ENCODE data around the gene FBXO34. TPM values are rescaled to one million over a fixed set of nuclear protein-coding genes. Genes with fewer than 3 reads are reported as not detected.

The FBXO34 gene
- total RNA-seq, 2 donors from 2014 or later, result 18.8 to 23.8 TPM

DNA sequence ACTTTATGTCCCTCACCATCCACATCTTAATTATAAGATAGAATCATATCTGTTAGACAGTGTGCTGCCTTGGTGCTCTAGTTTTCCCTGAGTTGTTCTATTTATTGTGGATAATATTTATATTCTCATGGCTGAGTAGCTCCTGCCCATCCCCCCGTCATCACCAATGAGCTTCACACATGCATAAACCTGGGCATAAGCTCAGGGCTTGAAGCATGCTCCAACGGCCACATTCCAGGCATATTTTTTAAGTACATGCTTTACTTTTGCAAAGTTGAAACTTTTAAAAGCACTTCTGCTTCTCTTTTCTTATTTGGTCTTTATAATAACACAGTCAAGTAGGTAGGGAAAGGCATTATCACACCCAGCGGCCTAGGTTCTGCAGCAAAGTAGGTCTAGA is 3.4 kb upstream of the FBXO34 start:
- no peak for ATAC-seq
- intact Hi-C loops (cut with DNase I), result no loop called here

DNA sequence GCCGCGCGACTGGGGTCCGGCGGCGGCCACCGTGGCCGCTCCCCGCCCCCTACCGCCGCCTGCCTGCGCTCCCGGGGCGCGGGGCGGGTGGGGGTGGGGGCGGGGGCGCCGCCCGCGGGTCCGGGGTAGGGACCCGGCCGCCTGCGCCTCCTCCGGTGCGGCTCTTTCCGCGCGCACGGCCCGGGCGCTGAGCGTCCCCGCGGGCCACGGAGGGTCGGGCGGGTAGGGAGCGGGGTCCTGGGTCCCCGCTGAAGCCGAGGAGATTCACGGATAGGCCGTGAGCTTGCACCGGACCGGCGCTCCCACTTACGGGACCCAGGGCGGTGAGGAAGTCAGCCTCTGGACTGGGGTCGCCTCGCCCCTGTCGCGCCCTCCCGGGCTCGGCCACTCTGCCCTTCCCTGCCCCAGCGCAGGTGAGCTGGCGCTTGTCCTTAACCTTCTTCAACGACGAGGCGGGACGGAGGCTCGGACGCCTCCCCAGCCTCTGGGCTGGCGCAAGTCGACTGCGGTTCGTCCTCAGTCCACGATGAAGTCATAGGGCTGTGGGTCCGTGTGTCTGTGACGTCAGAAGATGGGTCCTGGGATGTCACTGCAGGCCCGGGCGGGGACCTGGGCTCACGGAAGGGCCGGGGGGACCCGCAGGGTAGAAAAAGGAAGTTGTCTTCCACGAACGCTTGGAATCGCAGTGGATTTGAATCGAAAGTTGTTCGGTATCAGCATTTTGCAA is 514 bp downstream of the FBXO34 start:
- intact Hi-C loops (cut with DNase I), result loop anchor here (2.0 to 5.0 kb wide), 3 partner anchors 81 to 141 kb away; partner anchors contain the start of gene ATG14 (in 1 of the 2)
- peak; percentile 61 to 66 for ATAC-seq
- DNase-seq, result peak; percentile 77

More for the DNA sequence above, 3.4 kb upstream of the FBXO34 start:
- DNase-seq, result no peak

DNA sequence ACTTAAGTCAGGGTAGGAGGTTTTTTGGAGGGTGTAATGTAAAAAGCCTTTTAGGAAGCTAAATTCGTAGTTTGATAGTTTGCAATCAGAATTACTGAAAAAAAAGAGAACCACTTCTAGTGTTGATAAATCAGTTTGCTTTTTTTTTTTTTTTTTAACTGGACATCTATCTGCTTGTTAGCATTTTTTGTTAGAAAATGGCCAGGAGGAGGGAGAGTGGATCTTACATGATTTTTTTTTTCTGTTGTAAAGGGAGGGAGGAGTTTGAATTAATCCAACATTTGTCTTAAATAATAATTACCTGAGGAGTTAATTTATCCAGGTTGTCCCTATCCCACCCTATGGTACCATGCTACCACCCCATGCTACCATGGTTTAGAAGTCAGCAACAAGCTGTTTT is 1.2 kb downstream of the FBXO34 start:
- ATAC-seq (no peak), DNase-seq (no peak)
- intact Hi-C loops (cut with DNase I), result loop anchor here (5.0 kb wide), 2 partner anchors 80 to 140 kb away; partner anchors contain the start of gene ATG14 (in 1 of the 2)

DNA sequence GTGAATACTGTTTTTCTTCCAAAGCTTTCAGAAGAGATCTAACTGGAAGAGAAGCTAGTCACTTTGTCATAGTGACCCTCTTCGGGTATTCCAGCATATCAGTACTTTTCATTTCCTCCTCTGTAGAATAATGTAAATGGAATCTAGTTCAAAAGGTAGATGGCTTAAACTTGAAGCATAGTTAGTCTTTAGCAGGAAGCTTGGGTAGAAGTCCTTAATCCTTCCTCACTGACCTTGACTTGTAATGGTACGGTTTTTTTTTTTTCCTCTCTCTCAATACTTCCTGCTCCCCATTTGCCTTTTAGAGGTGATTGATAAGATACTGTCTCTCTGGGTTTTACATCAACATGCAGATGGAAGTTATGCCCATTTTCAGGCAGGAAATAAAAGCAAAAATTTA is 1.7 kb downstream of the FBXO34 start:
- ATAC-seq, result no peak
- no peak for DNase-seq
- intact Hi-C loops (cut with DNase I), result loop anchor here (5.0 kb wide), 2 partner anchors 79 to 139 kb away; partner anchors contain the start of gene ATG14 (in 1 of the 2)

DNA sequence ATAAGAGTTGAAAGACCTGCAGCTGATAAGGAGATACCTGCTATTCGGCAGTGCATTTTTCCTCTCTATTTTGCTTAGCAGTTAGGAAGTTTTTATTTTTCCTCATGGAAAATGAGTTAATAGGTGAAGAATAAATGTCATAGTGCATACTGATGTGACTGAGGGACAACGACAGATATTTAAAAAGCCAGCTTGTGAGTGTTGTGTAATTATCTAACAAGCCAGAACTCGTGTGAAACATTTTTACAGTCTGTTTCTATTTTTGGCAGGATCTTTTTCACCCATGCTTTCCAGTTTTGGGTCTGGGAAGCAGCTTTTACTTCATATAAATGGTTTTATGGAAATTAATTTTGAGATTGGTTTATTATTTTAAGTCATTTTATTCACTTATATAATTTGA is 2.9 kb downstream of the FBXO34 start:
- intact Hi-C loops (cut with DNase I), result loop anchor here (5.0 kb wide), 2 partner anchors 78 to 138 kb away; partner anchors contain the start of gene ATG14 (in 1 of the 2)
- ATAC-seq (no peak), DNase-seq (no peak)

DNA sequence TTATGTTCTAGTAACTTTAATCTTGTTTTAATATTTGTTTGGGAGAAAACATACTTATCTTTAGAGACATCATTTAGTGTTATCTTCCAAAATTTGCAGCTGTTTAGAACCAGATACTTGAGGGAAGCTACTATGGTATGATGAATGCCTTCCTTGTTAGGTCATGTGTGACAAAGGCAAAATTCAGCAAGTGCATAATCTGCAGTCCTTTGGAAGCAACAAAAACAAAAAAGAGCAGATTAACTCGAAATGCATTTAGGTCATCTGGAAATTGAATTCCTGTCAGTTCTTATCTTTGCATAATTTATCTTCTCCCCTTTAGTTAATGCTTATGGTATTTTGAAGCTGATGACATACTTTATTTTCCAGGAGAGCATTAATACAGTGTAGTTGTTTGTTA is 3.5 kb downstream of the FBXO34 start:
- ATAC-seq, result no peak
- intact Hi-C loops (cut with DNase I), result loop anchor here (5.0 kb wide), 2 partner anchors 78 to 138 kb away; partner anchors contain the start of gene ATG14 (in 1 of the 2)
- DNase-seq, result no peak

DNA sequence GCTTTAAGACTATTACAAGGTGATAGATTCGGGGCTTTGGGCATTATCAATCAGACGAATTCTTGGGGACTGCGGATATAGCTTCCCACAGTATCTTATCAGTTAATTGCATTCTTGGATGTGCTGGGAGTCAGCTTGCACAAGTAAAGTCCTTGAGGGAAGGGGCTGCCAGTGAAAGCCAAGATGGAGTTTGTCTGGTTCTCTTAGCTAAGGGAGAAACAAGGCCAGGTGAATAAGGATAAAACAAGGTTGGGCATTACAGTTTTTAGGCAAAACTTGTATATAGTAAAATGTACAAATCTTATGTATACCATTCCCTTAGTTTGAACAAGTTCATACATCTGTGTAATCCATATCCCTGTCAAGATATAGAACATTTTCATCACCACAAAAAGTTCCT is 5.5 kb downstream of the FBXO34 start:
- no peak for ATAC-seq
- intact Hi-C loops (cut with DNase I), result no loop called here
- no peak for DNase-seq

DNA sequence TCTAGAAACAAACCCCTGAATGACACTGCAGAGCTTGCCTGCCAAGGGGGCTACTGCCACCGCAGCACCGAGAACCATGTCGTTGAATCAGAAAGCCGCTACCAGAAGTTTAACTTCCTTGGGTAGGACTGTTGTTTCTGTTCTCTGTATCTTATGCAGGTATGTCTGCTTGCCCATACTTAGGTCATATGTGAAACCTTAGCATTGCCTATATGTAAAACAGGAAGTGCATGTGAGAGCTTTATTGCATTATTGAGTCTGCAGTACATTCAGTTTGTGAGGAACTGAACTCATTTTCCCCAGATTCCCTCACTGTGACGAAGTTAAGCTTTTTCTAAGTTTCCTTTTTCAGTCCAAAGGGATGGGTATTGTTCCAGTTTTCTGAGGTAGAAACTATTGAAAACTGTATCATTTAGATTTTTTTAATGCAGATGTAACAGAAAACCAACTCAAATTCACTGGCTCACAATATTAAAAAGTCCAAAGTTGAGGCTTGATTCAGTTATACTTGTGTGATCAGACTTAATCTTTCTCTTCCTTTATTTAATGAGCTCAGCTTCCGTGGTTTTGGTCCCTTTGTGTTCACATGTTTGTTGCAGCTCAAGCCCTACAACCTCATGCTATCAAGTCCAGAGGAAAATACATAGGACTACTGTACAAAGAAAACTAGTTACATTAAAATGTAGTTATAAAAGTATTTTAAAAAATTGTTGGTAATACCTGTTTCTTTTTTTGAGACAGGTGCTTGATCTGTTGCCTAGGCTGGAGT is 6.9 kb downstream of the FBXO34 start:
- no peak for ATAC-seq

DNA sequence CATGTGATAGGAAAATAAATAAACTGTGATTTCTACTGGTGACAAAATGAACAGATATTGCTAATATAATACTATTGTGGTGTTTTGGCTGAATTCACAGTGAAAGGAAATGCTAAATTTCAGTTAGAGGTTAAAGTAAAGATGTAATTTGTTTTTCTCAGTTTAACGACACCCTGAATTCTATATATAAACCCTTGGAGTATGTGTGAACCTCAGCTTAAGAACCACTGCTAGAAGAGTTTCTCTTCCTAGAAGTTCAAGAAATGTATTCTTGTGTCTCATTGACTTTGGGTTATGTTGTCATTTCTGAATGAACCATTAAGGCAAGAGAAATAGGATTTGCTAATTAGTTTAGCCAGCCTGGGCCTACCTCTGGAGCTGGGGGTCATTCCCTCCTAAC is 8.2 kb downstream of the FBXO34 start:
- intact Hi-C loops (cut with DNase I), result no loop called here

More for the DNA sequence above, 6.9 kb downstream of the FBXO34 start:
- no peak for DNase-seq
- intact Hi-C loops (cut with DNase I), result no loop called here

DNA sequence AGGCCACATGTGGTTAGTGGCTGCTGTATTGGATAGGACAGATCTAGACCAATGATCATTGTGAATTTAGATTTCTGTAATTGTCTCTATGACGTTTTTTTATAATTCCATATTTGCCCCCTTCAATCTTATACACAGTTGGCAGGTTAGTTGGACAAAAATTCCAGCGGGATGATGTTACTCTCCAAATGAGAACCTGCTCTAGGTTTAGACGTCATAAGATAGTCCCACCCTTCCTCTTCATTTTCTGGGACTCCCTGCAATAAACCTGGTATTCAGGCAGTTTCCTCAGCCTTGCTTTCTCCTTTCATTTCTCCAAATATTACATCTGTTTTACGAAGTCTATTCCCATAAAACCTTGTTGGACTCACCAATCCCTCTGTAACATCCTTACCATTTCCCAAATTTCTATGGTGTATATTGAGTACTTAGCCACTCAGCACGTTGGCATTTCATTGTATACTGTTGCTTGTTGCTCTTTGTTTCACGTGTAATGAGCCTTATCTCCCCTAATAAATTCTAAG is 10.2 kb downstream of the FBXO34 start:
- ATAC-seq, result peak in 1 of 2 donors; percentile 47
- intact Hi-C loops (cut with DNase I), result no loop called here
- DNase-seq, result no peak

More for the DNA sequence above, 8.2 kb downstream of the FBXO34 start:
- no peak for ATAC-seq
- DNase-seq, result no peak

DNA sequence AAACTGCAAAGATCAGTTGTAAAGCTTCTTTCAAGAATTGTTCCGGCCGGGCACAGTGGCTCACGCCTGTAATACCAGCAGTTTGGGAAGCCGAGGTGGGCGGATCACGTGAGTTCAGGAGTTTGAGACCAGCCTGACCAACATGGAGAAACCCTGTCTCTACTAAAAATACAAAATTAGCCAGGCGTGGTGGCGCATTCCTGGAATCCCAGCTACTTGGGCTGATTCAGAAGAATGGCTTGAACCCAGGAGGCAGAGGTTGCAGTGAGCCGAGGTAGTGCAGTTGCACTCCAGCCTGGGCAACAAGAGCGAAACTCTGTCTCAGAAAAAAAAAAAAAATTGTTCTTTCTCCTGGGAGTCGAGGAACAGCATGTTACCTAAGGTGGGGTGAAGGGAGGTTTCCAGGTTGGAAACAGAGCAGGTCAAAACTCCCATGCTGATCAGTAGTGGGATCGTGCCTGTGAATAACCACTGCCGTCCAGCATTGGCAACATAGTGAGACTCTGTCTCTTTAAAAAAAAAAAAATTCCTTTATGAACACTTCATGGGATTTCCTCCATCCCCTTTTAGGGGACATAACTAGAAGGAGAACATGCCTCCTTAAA is 13.9 kb downstream of the FBXO34 start:
- intact Hi-C loops (cut with DNase I), result no loop called here
- no peak for DNase-seq
- ATAC-seq, result no peak

DNA sequence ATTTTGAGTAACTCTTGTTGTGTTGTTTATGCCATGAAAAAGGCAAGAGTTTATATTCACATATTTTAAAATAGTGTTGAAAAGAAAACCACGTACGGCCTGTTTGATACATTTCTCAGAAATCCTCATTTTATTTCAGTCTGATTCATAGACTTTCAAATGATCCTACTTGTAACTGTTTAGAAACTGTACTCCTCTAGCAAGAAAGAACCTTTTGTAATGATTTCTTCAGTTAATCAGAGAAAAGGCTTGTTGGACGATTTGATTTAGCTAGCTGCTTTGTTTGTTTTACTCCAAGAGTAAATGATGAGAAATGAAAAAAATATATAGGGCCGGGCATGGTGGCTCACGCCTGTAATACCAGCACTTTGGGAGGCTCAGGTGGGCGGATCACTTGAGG is 17.2 kb downstream of the FBXO34 start:
- DNase-seq (no peak), ATAC-seq (no peak)
- intact Hi-C loops (cut with DNase I), result no loop called here

DNA sequence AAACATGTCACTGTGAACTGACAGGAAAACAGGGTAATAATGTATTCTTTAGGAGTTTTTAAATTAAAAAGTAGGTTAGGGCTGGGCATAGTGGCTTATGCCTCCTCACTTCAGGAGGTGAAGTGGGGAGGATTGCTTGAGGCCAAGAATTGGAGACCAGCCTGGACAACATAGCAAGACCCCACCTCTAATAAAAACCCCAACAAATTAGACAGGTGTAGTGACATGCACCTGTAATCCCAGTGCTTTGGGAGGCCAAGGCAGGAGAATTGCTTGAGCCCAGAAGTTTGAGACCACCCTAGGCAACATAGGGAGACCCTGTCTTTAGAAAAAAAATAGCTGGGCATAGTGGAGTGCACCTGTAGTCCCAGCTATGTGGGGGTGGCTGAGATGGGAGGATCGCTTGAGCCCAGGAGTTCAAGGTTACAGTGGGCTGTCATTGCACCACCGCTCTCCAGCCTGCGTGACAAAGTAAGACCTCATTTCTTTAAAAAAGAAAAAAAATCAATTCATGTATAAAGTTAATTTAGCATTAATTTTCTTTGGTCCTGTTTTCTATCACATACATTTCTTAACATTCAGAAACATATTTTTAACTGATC is 20.4 kb downstream of the FBXO34 start:
- intact Hi-C loops (cut with DNase I), result no loop called here
- no peak for ATAC-seq
- DNase-seq, result no peak

DNA sequence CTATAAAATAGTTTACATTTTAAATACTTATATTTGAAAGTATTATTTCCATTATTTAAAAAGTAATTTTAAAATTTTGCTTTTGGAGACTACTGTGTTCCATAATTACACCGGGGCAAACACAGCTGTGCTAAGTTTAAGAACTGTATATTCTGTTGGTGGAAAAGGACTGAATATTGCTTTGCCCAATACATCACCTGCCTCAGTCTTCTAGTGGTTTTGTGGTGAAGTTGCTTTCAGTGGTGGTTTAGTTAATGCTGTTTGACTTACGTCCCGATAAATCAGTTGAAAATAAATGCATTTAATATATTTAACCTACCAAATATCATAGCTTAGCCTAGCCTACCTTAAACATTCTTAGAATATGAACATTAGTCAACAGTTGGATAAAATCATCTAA is 23.4 kb downstream of the FBXO34 start:
- DNase-seq, result no peak
- intact Hi-C loops (cut with DNase I), result no loop called here
- ATAC-seq, result no peak

DNA sequence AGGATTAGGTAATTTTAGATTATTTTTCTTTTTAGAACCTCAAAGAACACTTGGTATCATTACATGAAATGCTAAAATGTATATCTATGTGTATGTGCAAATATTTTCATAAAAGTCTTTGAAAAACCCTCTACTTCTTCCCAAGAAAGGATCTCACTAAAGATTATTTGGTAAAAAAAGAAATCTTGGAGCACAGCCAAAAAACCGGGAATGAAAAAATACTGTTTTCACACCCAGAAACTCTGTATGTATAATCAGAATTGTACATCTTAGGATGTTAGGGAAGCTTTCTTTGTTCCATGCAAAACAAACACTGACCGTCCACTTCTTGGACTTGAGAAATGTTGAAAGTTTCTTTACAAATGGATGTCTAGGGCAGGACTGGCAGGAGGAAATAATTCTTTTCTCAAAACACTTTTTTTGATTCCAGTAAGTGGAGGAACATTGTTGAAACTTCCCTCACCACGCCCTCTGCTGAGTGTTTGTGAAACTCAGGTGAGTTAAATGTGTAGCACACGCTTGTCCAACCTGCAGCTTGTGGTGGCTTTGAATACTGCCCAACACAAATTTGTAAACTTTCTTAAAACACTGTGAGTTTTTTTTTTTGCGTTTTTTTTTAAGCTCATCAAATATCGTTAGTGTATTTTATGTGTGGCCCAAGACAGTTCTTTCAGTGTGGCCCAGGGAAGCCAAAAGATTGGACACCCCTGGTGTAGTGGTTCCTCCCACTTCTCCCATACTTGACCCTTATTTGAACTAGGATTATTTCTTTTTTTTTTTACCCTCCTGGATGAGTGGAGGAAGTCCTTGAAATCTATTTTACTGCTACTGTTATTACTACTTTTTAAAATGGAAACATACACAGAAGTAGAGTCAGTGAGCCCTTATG is 26.6 kb downstream of the FBXO34 start:
- ATAC-seq, result peak in 1 of 2 donors; percentile 16
- intact Hi-C loops (cut with DNase I), result no loop called here
- DNase-seq, result no peak

DNA sequence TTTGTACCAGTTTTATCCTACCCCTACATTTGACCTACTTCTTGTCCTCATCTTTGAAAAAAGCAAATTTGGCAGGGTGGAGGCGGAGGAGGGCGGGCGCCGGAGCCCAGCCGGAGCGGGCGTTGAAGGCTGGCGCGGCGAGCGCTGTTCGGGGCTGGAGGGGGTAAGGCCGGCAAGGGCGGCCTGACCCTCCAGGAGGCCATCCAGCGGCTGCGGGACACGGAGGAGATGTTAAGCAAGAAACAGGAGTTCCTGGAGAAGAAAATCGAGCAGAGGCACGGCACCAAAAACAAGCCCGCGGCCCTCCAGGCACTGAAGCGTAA is 27.2 kb downstream of the FBXO34 start:
- DNase-seq (no peak), ATAC-seq (no peak)
- intact Hi-C loops (cut with DNase I), result no loop called here

DNA sequence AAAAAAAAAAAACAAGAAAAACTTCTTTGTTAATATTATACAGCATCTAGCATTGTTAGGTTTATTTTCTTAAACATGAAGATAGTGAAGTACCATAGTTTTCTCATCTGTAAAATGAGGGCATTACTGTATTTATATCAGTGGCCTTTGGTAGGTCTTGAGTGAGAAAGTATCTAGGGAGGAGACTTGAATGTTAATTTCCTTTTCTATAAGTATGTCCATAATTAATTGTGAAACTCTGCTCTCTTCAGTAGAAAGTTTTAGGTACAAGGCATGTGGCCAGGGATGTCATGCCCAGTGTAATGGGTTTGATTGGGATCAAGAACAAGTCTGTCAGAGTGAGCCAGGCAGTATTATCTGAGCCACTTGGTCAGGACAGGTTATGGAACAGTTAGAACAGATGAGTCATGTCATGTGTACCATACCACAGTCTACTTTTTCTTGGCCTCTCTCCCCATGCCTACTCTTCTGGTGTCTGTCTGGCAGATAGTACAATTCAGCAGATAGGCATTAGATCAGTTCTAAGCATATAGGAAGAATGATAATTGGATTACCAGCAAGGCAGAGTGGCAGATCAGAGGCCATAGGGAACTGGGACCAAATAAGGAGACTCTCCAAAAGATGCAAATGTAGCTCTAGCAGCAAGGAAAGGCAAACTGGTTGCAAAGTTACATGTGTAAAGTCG is 30.4 kb downstream of the FBXO34 start:
- intact Hi-C loops (cut with DNase I), result no loop called here
- DNase-seq, result no peak
- ATAC-seq, result peak; percentile 70 to 85

Data from left cardiac atrium (tissue), 4 donors.